NCI-H2171 (cell line): ENCODE data around the gene PALM3.
"Not testable (repeated sequence)": the region's sequence is repeated elsewhere in the genome, so short reads cannot be mapped to it uniquely, and the experiment has no call there.

ENCODE experiments used
- DNase-seq: peaks from one replicate; lab custom pipeline; 2025; lab: John Stamatoyannopoulos, UW

Gene PALM3

DNA sequence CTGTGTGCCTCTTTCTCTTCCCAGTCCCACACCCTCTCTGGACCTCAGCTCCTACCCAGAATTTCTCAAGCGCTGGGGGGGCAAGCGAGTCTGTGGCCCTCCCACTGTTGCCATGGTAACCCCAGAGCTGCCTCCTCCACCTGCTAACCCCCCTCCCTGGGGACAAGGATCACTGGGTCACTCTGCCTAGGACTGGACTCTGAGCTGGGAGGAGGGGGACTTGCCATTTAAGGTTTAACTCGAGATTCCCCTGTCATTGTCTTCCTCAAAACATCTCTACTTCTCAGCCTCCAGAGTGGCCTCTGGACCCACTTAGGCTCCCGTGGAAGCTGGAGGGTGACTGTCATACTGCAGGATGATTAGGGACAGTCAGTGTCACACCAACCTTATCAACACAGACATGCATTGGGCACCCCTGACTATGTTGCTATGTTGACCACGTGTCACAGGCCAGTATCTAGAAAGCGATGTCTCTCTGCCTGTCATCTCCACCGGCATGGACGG is 2.2 kb downstream of the PALM3 start:
- no peak for DNase-seq

GRCh38 chr19:14059093-14059480 is 2.8 kb downstream of the PALM3 start:
- DNase-seq, result no peak

DNA sequence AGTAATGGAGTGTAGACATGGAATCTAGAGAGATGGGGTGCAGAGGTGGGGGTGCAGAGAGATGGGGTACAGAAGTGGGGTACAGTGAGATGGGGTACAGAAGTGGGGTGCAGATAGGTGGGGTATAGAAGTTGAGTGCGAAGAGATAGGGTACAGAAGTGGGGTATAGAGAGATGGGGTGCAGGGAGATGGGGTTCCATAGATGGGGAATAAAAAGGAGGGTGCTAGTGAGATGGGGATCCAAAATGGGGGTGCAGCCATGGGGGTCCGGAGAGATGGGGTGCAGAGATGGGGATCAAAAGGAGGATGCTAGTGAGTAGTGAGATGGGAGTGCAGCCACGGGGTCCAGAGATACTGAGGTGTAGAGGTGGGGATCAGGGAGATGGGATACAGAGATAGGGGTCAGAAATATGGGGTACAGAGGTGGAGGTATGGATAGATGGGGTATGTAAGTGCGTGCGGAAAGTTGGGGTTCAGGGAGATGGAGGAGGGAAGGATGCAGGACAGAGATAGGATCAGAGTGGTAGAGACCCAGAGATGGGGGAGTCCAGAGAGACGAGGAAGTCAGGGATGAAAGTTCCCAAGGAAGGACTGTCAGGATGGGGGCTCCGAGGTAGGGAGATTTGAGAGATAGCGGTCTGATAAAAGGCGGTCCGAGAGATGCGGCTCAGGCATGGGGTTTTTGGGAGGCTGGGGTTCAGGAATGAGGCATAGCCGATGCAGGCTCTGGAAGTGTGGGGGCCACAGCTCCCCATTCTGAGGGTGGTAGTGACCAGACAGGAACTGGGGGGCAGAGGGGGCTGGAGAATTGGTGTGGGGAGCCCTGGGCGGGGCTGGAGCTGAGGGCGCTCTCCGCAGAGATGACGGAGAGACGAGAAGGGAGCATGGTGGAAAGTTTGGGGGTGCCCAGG is 3.4 kb downstream of the PALM3 start:
- DNase-seq, result no peak

DNA sequence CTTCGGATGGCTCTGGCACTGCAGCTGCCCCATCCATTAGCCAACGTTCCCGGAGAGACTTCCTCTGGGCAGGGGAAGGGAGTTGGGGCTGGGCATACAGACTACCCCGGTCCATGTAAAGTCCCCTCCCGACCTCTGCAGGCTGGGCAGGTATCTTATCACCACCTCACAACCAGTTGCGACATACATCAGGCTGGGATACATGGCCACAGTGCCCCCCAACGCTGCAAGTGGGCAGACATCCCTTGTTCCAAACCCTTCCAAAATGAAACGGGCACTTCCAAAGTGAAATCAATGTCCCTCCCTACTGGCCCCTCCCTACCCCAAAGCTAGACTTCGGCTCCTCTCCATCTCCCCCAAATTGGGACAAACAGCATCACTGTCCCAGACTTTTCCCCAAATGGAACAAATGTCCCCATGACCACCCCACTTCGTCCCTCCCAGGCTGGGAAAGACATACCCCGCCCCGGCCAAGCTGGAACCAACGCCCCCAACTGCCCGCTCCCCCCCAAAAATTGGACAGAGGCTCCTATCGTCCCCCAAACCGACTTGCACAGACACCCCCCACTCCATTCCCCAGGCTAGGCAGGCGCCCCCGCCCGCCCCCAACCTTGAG is 5.0 kb downstream of the PALM3 start:
- no peak for DNase-seq

DNA sequence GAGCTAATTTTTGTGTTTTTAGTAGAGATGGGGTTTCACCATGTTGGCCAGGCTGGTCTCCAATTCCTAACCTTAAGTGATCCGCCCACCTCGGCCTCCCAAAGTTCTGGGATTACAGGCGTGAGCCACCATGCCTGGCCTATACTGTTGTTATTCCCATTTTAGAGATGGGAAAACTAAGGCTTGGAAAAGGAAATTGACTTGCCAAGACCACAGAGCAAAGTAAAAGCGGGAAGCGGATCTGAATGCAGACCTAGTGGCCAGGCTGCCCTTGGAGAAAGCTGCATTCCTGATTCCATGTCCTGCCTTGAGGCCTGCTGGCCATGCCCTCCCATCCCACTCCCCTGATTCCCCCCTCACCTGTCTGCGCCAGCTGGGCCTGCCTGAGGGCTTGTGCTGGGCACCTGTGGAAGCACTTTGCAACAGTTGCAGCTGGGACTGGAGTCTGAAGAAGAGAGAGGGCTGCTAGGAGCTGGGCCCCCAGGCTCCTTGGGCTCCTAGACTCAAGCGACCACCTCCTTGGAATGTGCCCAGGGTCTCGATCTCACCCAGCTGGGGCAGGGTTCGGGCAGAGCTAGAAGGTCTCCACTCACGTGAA is 5.7 kb downstream of the PALM3 start:
- no peak for DNase-seq

DNA sequence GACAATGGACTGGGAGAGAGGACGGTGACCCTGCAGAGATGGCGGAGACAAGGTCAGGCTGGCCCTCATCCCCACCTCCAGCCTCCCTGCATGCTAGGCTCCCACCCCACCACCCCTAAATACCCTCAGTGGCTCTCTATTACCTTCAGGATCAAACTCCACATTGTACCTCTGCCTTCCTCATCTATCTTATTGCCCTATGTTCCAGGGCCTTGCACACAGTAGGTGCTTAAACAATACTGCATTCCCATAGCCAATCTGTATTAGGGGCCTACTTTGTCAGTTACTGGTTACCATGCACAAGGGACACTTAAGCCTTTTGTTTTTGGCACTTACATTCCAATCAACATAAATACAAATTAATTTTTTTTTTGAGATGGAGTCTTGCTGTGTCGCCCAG is 6.5 kb downstream of the PALM3 start:
- no peak for DNase-seq

- no peak for DNase-seq
Observed at GRCh38 chr19:14054721-14055120, 7.2 kb downstream of the PALM3 start.

- DNase-seq, result no peak
Observed at GRCh38 chr19:14054099-14054498, 7.8 kb downstream of the PALM3 start.

- DNase-seq, result no peak
Observed at GRCh38 chr19:14053500-14053899, 8.4 kb downstream of the PALM3 start.

DNA sequence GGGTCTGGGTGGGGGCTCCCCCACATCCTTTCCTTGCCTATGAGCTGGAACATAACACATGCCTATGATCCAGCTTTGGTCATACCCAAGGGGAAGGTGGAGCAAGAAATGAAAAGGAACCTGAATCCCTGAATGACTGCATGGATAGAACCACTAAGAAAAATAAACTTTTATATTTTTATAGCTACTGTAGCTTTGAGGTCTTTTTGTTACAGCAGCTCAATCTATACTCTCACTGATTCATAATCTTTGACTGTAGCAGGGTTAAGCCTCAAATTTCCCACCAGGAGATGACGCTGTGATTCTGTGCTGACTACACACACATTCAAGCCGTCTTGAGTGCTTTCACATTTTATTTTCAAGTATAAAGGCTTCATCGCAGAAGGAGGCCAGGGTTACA is 8.8 kb downstream of the PALM3 start:
- no peak for DNase-seq

GRCh38 chr19:14052470-14052869 is 9.4 kb downstream of the PALM3 start:
- no peak for DNase-seq

DNA sequence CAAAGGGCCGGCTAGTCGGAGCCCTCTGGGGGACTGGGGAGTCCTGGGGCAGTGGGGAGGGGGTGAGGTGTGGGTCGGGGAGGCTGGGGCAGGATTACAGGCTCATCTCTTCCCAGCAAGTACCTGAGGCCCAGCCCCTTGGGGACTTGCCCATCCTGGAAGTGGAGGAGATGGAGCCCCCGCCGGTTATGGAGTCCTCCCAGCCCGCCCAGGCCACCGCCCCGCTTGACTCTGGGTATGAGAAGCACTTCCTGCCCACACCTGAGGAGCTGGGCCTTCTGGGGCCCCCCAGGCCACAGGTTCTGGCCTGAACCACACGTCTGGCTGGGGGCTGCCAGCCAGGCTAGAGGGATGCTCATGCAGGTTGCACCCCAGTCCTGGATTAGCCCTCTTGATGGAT is 9.9 kb downstream of the PALM3 start:
- DNase-seq, result no peak

DNA sequence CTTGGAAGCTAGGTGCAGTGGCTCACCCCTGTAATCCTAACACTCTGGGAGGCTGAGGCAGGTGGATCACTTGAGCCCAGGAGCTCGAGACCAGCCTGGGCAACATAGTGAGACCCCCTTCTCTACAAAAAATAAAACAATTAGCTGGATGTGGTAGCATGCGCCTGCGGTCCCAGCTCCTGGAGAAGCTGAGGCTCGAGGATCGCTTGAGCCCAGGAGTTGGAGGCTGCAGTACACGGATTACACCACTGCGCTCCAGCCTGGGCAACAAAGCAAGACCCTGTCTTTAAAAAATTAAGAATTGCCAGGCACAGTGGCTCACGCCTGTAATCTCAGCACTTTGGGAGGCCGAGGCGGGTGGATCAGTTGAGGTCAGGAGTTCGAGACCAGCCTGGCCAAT is 10.9 kb downstream of the PALM3 start:
- not testable (repeated sequence) for DNase-seq

DNA sequence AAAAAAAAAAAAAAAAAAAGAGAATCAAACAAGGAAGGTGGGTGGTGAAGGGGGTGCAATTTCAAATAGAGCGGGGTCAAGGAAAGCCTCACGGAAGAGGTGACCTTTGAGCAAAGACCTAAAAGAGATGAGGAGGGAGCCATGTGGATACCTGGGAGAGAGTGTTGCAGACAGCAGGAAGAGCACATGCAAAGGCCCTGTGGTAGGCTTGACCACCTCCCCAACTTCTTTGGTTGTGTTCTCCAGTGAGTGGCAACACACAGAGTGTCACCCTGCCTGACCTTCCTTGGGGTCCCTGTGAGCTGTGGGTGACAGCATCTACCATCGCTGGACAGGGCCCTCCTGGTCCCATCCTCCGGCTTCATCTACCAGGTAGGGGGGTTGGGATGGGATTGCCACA is 11.4 kb downstream of the PALM3 start:
- DNase-seq, result no peak

DNA sequence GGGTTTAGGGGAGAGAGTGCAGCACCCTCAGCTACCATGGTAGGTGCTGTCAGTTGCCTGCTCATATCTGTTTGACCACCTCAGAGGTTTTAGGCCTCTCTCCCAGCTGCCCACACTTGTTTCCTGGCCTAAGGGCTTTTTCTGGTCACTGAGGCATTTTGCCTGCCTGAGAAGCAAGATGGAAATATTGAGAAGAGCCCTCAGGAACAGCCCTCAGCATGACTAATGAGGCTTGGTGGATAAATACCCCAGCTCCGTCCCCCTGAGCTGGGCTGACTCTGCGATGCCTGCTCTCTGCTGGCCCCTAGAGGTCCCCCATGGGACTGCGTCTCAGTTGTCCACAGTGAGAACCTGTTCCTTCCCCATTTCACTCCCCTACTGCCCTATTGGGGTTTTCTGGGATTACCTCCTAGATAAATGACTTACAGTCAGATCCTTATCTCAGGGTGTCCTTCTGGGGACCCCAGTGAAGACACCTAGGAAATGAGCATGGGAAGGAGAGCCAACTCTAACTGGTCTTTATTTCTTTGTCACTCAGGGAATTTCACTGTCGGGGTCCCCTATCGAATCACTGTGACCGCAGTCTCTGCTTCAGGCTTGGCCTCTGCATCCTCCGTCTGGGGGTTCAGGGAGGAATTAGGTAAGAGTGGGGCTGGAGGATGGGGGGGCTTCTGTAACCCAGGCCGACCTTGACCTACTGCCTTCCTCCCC is 13.3 kb downstream of the PALM3 start:
- peak; percentile 23 for DNase-seq

DNA sequence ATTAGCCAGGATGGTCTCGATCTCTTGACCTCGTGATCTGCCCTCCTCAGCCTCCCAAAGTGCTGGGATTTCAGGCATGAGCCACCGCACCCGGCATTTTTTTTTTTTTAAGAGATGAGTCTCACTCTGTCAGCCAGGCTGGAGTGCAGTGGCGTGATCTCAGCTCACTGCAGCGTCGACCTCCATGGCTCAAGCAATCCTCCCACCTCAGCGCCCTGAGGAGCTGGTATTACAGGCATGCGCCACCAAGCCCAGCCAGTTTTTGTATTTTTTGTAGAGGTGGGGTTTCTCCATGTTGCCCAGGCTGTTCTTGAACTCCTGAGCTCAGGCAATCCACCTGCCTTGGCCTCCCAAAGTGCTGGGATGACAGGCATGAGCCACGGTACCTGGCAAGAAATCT is 14.0 kb downstream of the PALM3 start:
- DNase-seq, result not testable (repeated sequence)

GRCh38 chr19:14042659-14043608 is 18.9 kb downstream of the PALM3 start:
- not testable (repeated sequence) for DNase-seq

GRCh38 chr19:14039181-14039580 is 22.7 kb downstream of the PALM3 start:
- no peak for DNase-seq

- no peak for DNase-seq
Observed at GRCh38 chr19:14035706-14036105, 26.2 kb downstream of the PALM3 start.

DNA sequence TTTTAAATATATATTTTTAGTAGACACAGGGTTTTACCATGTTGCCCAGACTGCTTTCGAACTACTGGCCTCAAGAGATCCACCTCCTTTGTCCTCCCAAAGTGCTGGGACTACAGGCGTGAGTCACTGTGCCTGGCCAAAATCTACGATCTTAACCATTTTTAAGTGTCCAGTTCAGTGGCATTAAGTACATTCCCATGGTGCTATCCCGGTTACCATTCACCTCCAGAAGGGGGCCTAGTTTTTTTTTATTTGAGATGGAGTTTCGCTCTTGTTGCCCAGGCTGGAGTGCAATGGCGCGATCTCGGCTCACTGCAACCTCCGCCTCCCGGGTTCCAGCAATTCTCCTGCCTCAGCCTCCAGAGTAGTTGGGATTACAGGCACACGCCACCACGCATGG is 26.7 kb downstream of the PALM3 start:
- DNase-seq, result not testable (repeated sequence)

- no peak for DNase-seq
Observed at GRCh38 chr19:14033946-14034345, 27.9 kb downstream of the PALM3 start.
